ENCODE data around the gene BEX4. TPM values are rescaled to one million over a fixed set of nuclear protein-coding genes. Genes with fewer than 3 reads are reported as not detected.

BEX4 gene
- total RNA-seq, 2 experiments from 2014 or later = not detected

DNA sequence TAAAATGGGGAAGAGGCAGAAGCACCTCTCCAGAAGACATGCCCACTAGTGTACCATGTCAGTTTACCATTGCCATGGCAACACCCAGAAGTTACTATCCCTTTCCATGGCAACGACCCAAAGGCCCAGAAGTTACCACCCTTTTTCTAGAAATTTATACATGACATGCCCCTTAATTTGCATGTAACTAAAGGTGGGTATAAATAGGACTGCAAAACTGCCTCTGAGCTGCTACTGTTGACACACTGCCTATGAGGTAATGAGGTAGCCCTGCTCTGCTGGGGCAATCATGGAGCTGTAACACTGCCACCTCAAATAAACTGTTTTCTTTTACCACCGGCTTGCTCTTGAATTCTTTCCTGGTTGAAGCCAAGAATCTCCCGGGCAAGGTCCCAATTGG, 13.9 kb upstream of the BEX4 start:
- Histone ChIP-seq H3K4me3 (ENCODE audit: low read depth, low read length, poor library complexity, severe bottlenecking) (no peak overlapping the region), H3K9me3 (ENCODE audit: low read length) (no peaks in the 10 kb centered on the region), H3K4me2 (ENCODE audit: low read length) (no peak overlapping the region), H2AFZ (ENCODE audit: low read length) (no peak overlapping the region), H3K4me1 (ENCODE audit: insufficient read depth, low read length, poor library complexity, severe bottlenecking) (no peaks in the 10 kb centered on the region), H3K79me2 (ENCODE audit: insufficient read depth, low read depth, low read length) (no peaks in the 10 kb centered on the region), H3K36me3 (ENCODE audit: insufficient read depth, low read length) (no peaks in the 10 kb centered on the region), H4K20me1 (ENCODE audit: insufficient read depth, low read length) (no peaks in the 10 kb centered on the region), H3K9me2 (ENCODE audit: insufficient read depth, low read length) (no peaks in the 10 kb centered on the region), H3K27ac (ENCODE audit: low read depth, low read length, poor library complexity, severe bottlenecking) (no peak overlapping the region)
- DNase-seq (ENCODE audit: low spot score) = no peak
- no TSS peak for BruUV-seq (replicated peaks)
- ChIA-PET POLR2A (no interaction called here), CTCF (ENCODE audit: unreplicated experiment) (no interaction called here)
- TF ChIP-seq EZH2phosphoT487 (IDR thresholded peaks at IDR 0.05; ENCODE audit: borderline replicate concordance, low read depth, low read length) = no peak
- TF ChIP-seq, protein P1, sequence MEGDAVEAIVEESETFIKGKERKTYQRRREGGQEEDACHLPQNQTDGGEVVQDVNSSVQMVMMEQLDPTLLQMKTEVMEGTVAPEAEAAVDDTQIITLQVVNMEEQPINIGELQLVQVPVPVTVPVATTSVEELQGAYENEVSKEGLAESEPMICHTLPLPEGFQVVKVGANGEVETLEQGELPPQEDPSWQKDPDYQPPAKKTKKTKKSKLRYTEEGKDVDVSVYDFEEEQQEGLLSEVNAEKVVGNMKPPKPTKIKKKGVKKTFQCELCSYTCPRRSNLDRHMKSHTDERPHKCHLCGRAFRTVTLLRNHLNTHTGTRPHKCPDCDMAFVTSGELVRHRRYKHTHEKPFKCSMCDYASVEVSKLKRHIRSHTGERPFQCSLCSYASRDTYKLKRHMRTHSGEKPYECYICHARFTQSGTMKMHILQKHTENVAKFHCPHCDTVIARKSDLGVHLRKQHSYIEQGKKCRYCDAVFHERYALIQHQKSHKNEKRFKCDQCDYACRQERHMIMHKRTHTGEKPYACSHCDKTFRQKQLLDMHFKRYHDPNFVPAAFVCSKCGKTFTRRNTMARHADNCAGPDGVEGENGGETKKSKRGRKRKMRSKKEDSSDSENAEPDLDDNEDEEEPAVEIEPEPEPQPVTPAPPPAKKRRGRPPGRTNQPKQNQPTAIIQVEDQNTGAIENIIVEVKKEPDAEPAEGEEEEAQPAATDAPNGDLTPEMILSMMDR (conservative IDR thresholded peaks at IDR 0.05; ENCODE audit: low read length) = no peak
- intact Hi-C loops (cut with micrococcal nuclease; ENCODE audit: unreplicated experiment) = no loop called here

DNA sequence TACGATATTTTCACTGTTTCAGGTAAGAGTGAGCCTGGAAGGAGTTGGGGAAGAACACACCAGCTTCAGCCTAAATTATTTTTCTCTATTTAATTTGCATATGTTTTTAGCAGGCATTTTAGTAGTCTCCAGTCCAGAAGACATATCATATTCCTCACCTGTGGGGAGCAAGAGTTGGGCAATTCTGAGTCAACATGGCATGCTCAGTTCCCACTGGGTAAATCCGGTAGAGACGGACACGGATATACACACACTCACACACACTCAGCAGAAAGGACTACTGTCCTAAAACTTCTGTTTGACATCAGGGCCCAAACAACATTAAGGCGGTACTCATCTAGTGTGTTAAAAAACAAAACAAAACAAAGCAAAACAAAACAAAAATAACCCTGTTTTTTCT, 4.9 kb upstream of the BEX4 start:
- Histone ChIP-seq H3K79me2 (ENCODE audit: insufficient read depth, low read depth, low read length) (no peaks in the 10 kb centered on the region), H3K36me3 (ENCODE audit: insufficient read depth, low read length) (no peaks in the 10 kb centered on the region), H3K9me2 (ENCODE audit: insufficient read depth, low read length) (no peaks in the 10 kb centered on the region), H2AFZ (ENCODE audit: low read length) (no peak overlapping the region), H3K27ac (ENCODE audit: low read depth, low read length, poor library complexity, severe bottlenecking) (no peak overlapping the region), H3K4me1 (ENCODE audit: insufficient read depth, low read length, poor library complexity, severe bottlenecking) (no peaks in the 10 kb centered on the region), H3K4me2 (ENCODE audit: low read length) (no peak overlapping the region), H3K4me3 (ENCODE audit: low read depth, low read length, poor library complexity, severe bottlenecking) (no peak overlapping the region), H3K9me3 (ENCODE audit: low read length) (no peaks in the 10 kb centered on the region), H4K20me1 (ENCODE audit: insufficient read depth, low read length) (no peaks in the 10 kb centered on the region)
- ChIA-PET POLR2A (no interaction called here), CTCF (ENCODE audit: unreplicated experiment) (no interaction called here)
- DNase-seq (ENCODE audit: low spot score) = no peak
- no TSS peak for BruUV-seq (replicated peaks)
- intact Hi-C loops (cut with micrococcal nuclease; ENCODE audit: unreplicated experiment) = loop anchor here (2.0 to 5.0 kb wide), 2 partner anchors 37 to 255 kb away; no protein-coding TSS in a partner anchor
- TF ChIP-seq EZH2phosphoT487 (IDR thresholded peaks at IDR 0.05; ENCODE audit: borderline replicate concordance, low read depth, low read length) = no peak
- TF ChIP-seq, protein P1 (conservative IDR thresholded peaks at IDR 0.05; ENCODE audit: low read length) = no peak

DNA sequence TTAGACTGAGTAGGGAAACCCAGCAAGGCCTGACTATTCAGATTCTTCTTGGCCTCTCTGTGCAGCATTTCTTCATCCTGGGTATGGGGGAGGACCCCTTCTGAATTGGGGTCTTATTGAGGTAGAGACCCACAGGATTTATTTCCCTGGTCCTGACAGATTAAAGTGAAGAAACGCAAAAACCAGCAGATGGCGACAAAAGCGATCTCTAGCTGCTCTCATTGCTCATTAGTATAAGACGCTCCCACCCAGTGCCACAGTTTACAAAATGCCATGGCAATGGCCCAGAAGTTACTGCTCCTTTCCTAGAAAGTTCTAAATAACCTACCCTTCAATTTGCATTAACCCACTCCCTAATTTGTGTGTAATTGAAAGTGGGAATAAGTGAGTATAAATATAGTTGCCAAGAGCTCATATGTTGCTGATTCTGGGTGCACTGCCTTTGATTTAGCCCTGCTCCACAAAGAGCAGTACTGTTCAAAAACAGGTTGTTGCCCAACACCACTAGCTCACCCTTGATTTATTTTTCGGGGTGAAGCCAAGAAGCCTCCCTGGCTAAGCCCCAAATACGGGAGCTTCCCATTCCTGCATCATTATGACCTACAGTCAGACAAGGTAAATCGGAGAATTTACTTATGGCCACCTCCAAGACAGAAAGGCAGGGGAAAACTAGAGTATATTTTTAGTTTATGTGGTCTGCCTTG, 3.7 kb upstream of the BEX4 start:
- intact Hi-C loops (cut with micrococcal nuclease; ENCODE audit: unreplicated experiment) = loop anchor here (2.0 to 5.0 kb wide), 2 partner anchors 36 to 254 kb away; no protein-coding TSS in a partner anchor
- Histone ChIP-seq H3K9me3 (ENCODE audit: low read length) (no peaks in the 10 kb centered on the region), H3K4me1 (ENCODE audit: insufficient read depth, low read length, poor library complexity, severe bottlenecking) (no peaks in the 10 kb centered on the region), H3K4me3 (ENCODE audit: low read depth, low read length, poor library complexity, severe bottlenecking) (no peak overlapping the region), H3K36me3 (ENCODE audit: insufficient read depth, low read length) (no peaks in the 10 kb centered on the region), H4K20me1 (ENCODE audit: insufficient read depth, low read length) (no peaks in the 10 kb centered on the region), H3K4me2 (ENCODE audit: low read length) (no peak overlapping the region), H3K9me2 (ENCODE audit: insufficient read depth, low read length) (no peaks in the 10 kb centered on the region), H3K27ac (ENCODE audit: low read depth, low read length, poor library complexity, severe bottlenecking) (no peak overlapping the region), H3K79me2 (ENCODE audit: insufficient read depth, low read depth, low read length) (no peaks in the 10 kb centered on the region), H2AFZ (ENCODE audit: low read length) (no peak overlapping the region)
- ChIA-PET CTCF (ENCODE audit: unreplicated experiment) (interaction anchor here (0.6 to 1.2 kb wide), 2 partner anchors 22 to 44 kb away, joined by 3 read pairs; partner anchors contain the start of gene TCEAL8), POLR2A (interaction anchor here (0.7 kb wide), 1 partner anchor 227 kb away, joined by 3 read pairs; no protein-coding TSS in a partner anchor)
- BruUV-seq (replicated peaks) = no TSS peak
- peak; percentile 43 for DNase-seq (ENCODE audit: low spot score)
- TF ChIP-seq, protein P1 (conservative IDR thresholded peaks at IDR 0.05; ENCODE audit: low read length) = peak; percentile 71
- no peak for TF ChIP-seq EZH2phosphoT487 (IDR thresholded peaks at IDR 0.05; ENCODE audit: borderline replicate concordance, low read depth, low read length)

Data from OCI-LY7 (cell line).